NB4 (cell line): ENCODE data around the gene TOMT.

ENCODE experiments used
- POLR2A ChIP-seq: IDR thresholded peaks from 2 replicates; pipeline ENCODE4 v1.6.1; 2011; ENCODE audit warnings: mild to moderate bottlenecking; ENCODE audit not compliant: insufficient read length; ENCODE audit errors: extremely low read depth
- TF ChIP-seq, protein P1 (sequence below): IDR thresholded peaks from one replicate; pipeline ENCODE4 v1.5.1; 2012; ENCODE audit warnings: low read depth, low read length
- TF ChIP-seq, protein P2 (sequence below): IDR thresholded peaks from 2 replicates; pipeline ENCODE4 v1.6.1; 2011; ENCODE audit warnings: low read depth, low read length

DNA sequence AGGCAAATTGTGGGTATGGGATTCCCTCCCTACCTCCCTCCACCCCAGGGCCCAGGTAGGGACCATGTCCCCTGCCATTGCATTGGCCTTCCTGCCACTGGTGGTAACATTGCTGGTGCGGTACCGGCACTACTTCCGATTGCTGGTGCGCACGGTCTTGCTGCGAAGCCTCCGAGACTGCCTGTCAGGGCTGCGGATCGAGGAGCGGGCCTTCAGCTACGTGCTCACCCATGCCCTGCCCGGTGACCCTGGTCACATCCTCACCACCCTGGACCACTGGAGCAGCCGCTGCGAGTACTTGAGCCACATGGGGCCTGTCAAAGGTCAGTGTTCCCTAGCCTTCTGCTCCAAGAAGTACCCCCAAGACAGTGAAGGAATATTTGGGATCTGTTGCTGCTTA lies at the start of gene TOMT:
- TF ChIP-seq, protein P1, sequence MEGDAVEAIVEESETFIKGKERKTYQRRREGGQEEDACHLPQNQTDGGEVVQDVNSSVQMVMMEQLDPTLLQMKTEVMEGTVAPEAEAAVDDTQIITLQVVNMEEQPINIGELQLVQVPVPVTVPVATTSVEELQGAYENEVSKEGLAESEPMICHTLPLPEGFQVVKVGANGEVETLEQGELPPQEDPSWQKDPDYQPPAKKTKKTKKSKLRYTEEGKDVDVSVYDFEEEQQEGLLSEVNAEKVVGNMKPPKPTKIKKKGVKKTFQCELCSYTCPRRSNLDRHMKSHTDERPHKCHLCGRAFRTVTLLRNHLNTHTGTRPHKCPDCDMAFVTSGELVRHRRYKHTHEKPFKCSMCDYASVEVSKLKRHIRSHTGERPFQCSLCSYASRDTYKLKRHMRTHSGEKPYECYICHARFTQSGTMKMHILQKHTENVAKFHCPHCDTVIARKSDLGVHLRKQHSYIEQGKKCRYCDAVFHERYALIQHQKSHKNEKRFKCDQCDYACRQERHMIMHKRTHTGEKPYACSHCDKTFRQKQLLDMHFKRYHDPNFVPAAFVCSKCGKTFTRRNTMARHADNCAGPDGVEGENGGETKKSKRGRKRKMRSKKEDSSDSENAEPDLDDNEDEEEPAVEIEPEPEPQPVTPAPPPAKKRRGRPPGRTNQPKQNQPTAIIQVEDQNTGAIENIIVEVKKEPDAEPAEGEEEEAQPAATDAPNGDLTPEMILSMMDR: no peak
- no peak for TF ChIP-seq POLR2A
- TF ChIP-seq, protein P2, sequence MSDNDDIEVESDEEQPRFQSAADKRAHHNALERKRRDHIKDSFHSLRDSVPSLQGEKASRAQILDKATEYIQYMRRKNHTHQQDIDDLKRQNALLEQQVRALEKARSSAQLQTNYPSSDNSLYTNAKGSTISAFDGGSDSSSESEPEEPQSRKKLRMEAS: no peak
